SKM-1 (cell line): Measurements from ENCODE around the gene ZSCAN23.
A peak's percentile ranks its signal among the peaks of the same experiment; 100 is the strongest.
"Not testable (repeated sequence)": the region's sequence is repeated elsewhere in the genome, so short reads cannot be mapped to it uniquely, and the experiment has no call there.

Experiments used
- DNase-seq: peaks from one replicate; lab custom pipeline; 2025; ENCODE audit not compliant: unreplicated experiment; lab: John Stamatoyannopoulos, UW

The ZSCAN23 gene

GRCh38 chr6:28442586-28442985 is 705 bp downstream of the ZSCAN23 start:
- DNase-seq = no peak

GRCh38 chr6:28436404-28436803 is 6.9 kb downstream of the ZSCAN23 start:
- DNase-seq = no peak

GRCh38 chr6:28433119-28433518 is 10.2 kb downstream of the ZSCAN23 start:
- peak; percentile 9 for DNase-seq

GRCh38 chr6:28429781-28430180 is 13.5 kb downstream of the ZSCAN23 start:
- DNase-seq = no peak

- DNase-seq = no peak
These were observed 17.2 kb downstream of the ZSCAN23 start for GRCh38 chr6:28425944-28426541.

GRCh38 chr6:28424163-28424562 is 19.1 kb downstream of the ZSCAN23 start:
- DNase-seq = no peak

GRCh38 chr6:28423546-28423945 is 19.7 kb downstream of the ZSCAN23 start:
- no peak for DNase-seq

- no peak for DNase-seq
These were observed 29.6 kb downstream of the ZSCAN23 start for GRCh38 chr6:28413681-28414080.

- no peak for DNase-seq
These were observed 32.5 kb downstream of the ZSCAN23 start for GRCh38 chr6:28410767-28411166.

GRCh38 chr6:28408076-28408802 is 35.1 kb downstream of the ZSCAN23 start:
- DNase-seq = no peak

- no peak for DNase-seq
These were observed 35.9 kb downstream of the ZSCAN23 start for GRCh38 chr6:28407401-28407800.

- DNase-seq = not testable (repeated sequence)
These were observed 39.4 kb downstream of the ZSCAN23 start for GRCh38 chr6:28403923-28404322.

- DNase-seq = no peak
These were observed 41.1 kb downstream of the ZSCAN23 start for GRCh38 chr6:28402197-28402596.

GRCh38 chr6:28401172-28401571 is 42.1 kb downstream of the ZSCAN23 start:
- DNase-seq = no peak

GRCh38 chr6:28400122-28400451 is 43.2 kb downstream of the ZSCAN23 start:
- DNase-seq = no peak

GRCh38 chr6:28399350-28400121 is 43.8 kb downstream of the ZSCAN23 start, which contains the start of gene ZSCAN12:
Gene ZSCAN12 (minus strand): TSS chr6:28399747. CDS start chr6:28398405, 1,342 bp downstream.
- DNase-seq = no peak

GRCh38 chr6:28395918-28396317 is 47.4 kb downstream of the ZSCAN23 start:
- DNase-seq = no peak

GRCh38 chr6:28393912-28394662 is 49.2 kb downstream of the ZSCAN23 start:
- no peak for DNase-seq

- DNase-seq = no peak
These were observed 52.6 kb downstream of the ZSCAN23 start for GRCh38 chr6:28390688-28391087.

GRCh38 chr6:28384143-28384533 is 59.2 kb downstream of the ZSCAN23 start:
- DNase-seq = no peak
